ENCODE data around the gene ANXA4. TPM values are rescaled to one million over a fixed set of nuclear protein-coding genes. Genes with fewer than 3 reads are reported as not detected.

ANXA4 gene
- polyA plus RNA-seq, 1 experiment, result 133 TPM

GRCh38 chr2:69789175-69789721 lies 47.3 kb downstream of the ANXA4 start:
- Histone ChIP-seq H3K27me3 (ENCODE audit: control insufficient read depth, insufficient read depth, low read length) (no peaks in the 10 kb centered on the region), H3K4me3 (ENCODE audit: low read depth, low read length) (no peak overlapping the region), H3K36me3 (ENCODE audit: control insufficient read depth, insufficient read depth, low read length) (peaks cover 2% of the 10 kb centered on the region; the same call in 1 of the 2 replicates)
- POLR2A ChIA-PET, result no interaction called here
- peak; percentile 95 for DNase-seq (ENCODE audit: low read depth)
- TF ChIP-seq, protein P1, sequence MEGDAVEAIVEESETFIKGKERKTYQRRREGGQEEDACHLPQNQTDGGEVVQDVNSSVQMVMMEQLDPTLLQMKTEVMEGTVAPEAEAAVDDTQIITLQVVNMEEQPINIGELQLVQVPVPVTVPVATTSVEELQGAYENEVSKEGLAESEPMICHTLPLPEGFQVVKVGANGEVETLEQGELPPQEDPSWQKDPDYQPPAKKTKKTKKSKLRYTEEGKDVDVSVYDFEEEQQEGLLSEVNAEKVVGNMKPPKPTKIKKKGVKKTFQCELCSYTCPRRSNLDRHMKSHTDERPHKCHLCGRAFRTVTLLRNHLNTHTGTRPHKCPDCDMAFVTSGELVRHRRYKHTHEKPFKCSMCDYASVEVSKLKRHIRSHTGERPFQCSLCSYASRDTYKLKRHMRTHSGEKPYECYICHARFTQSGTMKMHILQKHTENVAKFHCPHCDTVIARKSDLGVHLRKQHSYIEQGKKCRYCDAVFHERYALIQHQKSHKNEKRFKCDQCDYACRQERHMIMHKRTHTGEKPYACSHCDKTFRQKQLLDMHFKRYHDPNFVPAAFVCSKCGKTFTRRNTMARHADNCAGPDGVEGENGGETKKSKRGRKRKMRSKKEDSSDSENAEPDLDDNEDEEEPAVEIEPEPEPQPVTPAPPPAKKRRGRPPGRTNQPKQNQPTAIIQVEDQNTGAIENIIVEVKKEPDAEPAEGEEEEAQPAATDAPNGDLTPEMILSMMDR (IDR thresholded peaks at IDR 0.05; ENCODE audit: insufficient read depth, low read depth, low read length), result no peak
- CTCF ChIA-PET, result interaction anchor here (0.6 to 1.9 kb wide), 6 partner anchors 26 to 65 kb away, joined by 3 to 9 read pairs (median 3); no protein-coding TSS in a partner anchor

DNA sequence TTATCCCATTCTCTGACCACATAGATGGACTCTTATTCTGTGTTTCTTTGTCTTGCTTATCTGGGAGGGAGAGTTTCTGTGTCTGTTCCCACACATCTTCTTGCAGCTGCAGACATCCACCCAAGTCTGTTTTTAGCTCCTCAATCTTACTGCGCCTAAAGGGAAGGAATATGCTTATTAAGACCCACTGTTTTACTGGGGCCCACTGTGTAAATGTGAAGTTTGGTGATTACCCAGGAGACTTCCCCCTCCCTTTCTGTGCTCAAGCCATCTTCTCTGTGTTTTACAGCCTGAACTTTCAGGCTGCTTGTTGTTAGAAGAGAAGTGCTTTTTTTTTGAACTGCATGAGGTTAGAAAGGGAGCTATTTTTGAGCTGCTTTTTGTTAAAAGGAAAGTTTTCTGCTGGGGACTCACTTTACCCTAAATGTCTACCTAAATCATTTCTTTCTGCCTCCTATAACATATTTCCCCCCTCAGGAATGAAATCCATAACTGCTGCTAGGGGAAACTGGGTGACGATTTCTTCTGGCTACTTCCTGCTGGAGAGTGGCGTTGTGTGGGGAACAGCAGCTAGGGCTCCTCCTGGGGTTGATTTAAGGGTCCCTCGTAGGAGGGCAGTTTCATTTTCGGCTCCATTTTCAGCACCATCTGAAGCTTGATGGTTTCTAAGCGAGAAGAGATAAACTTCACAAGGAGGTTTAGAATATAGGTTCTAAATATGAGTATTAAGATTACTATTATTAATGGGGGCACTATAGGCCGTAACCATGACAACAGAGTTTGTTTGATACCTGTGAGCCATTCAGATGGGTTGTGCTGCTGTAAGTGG lies 48.1 kb downstream of the ANXA4 start:
- Histone ChIP-seq H3K36me3 (ENCODE audit: control insufficient read depth, insufficient read depth, low read length) (peaks cover 2% of the 10 kb centered on the region; the same call in 1 of the 2 replicates), H3K27me3 (ENCODE audit: control insufficient read depth, insufficient read depth, low read length) (no peaks in the 10 kb centered on the region), H3K4me3 (ENCODE audit: low read depth, low read length) (no peak overlapping the region)
- TF ChIP-seq, protein P1 (IDR thresholded peaks at IDR 0.05; ENCODE audit: insufficient read depth, low read depth, low read length), result no peak
- DNase-seq (ENCODE audit: low read depth), result no peak
- CTCF ChIA-PET, result interaction anchor here (0.6 to 1.9 kb wide), 7 partner anchors 25 to 65 kb away, joined by 3 to 9 read pairs (median 3); no protein-coding TSS in a partner anchor
- POLR2A ChIA-PET, result no interaction called here

- H3K4me3 ChIP-seq (ENCODE audit: low read depth, low read length), result no peak overlapping the region
- no peaks in the 10 kb centered on the region for H3K27me3 ChIP-seq (ENCODE audit: control insufficient read depth, insufficient read depth, low read length)
- peaks cover 1% of the 10 kb centered on the region; the same call in 1 of the 2 replicates for H3K36me3 ChIP-seq (ENCODE audit: control insufficient read depth, insufficient read depth, low read length)
- DNase-seq (ENCODE audit: low read depth), result no peak
- ChIA-PET CTCF (interaction anchor here (0.6 to 1.9 kb wide), 4 partner anchors 25 to 66 kb away, joined by 3 to 9 read pairs (median 4); no protein-coding TSS in a partner anchor), POLR2A (no interaction called here)
- TF ChIP-seq, protein P1 (IDR thresholded peaks at IDR 0.05; ENCODE audit: insufficient read depth, low read depth, low read length), result no peak
Measured at GRCh38 chr2:69790601-69790959, 48.6 kb downstream of the ANXA4 start.

- no peak for DNase-seq (ENCODE audit: low read depth)
- TF ChIP-seq, protein P1 (IDR thresholded peaks at IDR 0.05; ENCODE audit: insufficient read depth, low read depth, low read length), result no peak
- ChIA-PET CTCF (interaction anchor here (1.4 to 1.9 kb wide), 3 partner anchors 24 to 66 kb away, joined by 3 to 9 read pairs (median 6); no protein-coding TSS in a partner anchor), POLR2A (no interaction called here)
- Histone ChIP-seq H3K36me3 (ENCODE audit: control insufficient read depth, insufficient read depth, low read length) (no peaks in the 10 kb centered on the region; the same call in 1 of the 2 replicates), H3K27me3 (ENCODE audit: control insufficient read depth, insufficient read depth, low read length) (no peaks in the 10 kb centered on the region), H3K4me3 (ENCODE audit: low read depth, low read length) (no peak overlapping the region)
Measured at GRCh38 chr2:69791045-69791444, 49.1 kb downstream of the ANXA4 start.

DNA sequence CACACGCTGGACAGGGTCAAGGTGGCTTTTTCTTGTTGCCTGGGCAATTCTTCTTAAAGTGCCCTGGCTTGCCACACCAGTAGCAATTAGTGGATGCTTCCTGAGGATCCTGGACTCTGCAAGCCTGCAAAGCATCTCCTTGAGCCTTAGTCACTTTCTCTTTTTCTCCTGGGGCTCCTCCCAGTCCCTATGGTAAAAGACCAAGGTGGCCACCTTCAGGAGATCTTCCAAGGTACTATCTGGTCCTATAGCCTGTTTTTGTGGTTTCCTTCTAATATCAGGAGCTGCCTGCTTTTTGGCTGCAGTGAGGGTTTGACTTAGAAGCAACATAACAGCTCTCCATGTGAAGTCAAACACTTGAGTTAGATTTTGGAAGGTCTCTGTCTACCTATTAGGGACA lies 54.2 kb downstream of the ANXA4 start:
- CTCF ChIA-PET, result interaction anchor here (0.9 kb wide), 1 partner anchor 51 kb away, joined by 3 read pairs; no protein-coding TSS in a partner anchor
- POLR2A ChIA-PET, result no interaction called here

More for the DNA sequence above, 54.2 kb downstream of the ANXA4 start:
- TF ChIP-seq, protein P1 (IDR thresholded peaks at IDR 0.05; ENCODE audit: insufficient read depth, low read depth, low read length), result no peak
- Histone ChIP-seq H3K4me3 (ENCODE audit: low read depth, low read length) (no peak overlapping the region), H3K27me3 (ENCODE audit: control insufficient read depth, insufficient read depth, low read length) (no peaks in the 10 kb centered on the region), H3K36me3 (ENCODE audit: control insufficient read depth, insufficient read depth, low read length) (no peaks in the 10 kb centered on the region)
- no peak for DNase-seq (ENCODE audit: low read depth)
